Natural killer cell (primary cell): ENCODE data around the gene UGGT1. TPM values are rescaled to one million over a fixed set of nuclear protein-coding genes. Genes with fewer than 3 reads are reported as not detected.
A peak's percentile ranks its signal among the peaks of the same experiment; 100 is the strongest.

ENCODE experiments used
- ATAC-seq, 3 donors: fragments of 150-1000 bp in 2 of 3; fragments of 200-7000 bp in 1 of 3; cut with Tn5 transposase; 1 replicate in 1 of 3; 2 replicates in 2 of 3; pipeline ENCODE4 v1.10.0; 2021; ENCODE audit warnings: mild to moderate bottlenecking in 2 of 3, moderate library complexity in 2 of 3
- DNase-seq, 2 donors: peaks; one replicate each; pipeline versions ENCODE4 v3.0.0 to v3.0.0-alpha.2; 2013 to 2021; ENCODE audit warnings: mixed read lengths in 1 of 2
- H3K27ac ChIP-seq: one replicate; pipeline ENCODE4 v1.5.1; 2013; ENCODE audit warnings: mild to moderate bottlenecking, low read length
- H3K27me3 ChIP-seq: one replicate; pipeline ENCODE4 v1.6.1; 2013; ENCODE audit warnings: low read length; ENCODE audit not compliant: control insufficient read depth, insufficient read depth
- H3K36me3 ChIP-seq: one replicate; pipeline ENCODE4 v1.6.1; 2013; ENCODE audit warnings: low read length; ENCODE audit not compliant: control insufficient read depth, insufficient read depth
- H3K4me1 ChIP-seq: one replicate; pipeline ENCODE4 v1.6.1; 2013; ENCODE audit warnings: low read length; ENCODE audit not compliant: control insufficient read depth, insufficient read depth
- H3K4me3 ChIP-seq: one replicate; pipeline ENCODE4 v1.5.1; 2013; ENCODE audit warnings: low read length
- H3K9me3 ChIP-seq: one replicate; pipeline ENCODE4 v1.6.1; 2013; ENCODE audit warnings: low read length; ENCODE audit not compliant: control insufficient read depth, insufficient read depth
- H3K27ac Mint-ChIP-seq, 2 donors: one replicate each; pipeline ENCODE4 v1.8.0; 2022; ENCODE audit warnings: mild to moderate bottlenecking in 2 of 2, mixed read lengths in 2 of 2, moderate library complexity in 1 of 2
- H3K27me3 Mint-ChIP-seq, 2 donors: one replicate each; pipeline ENCODE4 v1.8.0; 2022; ENCODE audit warnings: low read depth in 2 of 2, mixed read lengths in 2 of 2
- H3K36me3 Mint-ChIP-seq: one replicate; pipeline ENCODE4 v1.8.0; 2022; ENCODE audit warnings: mixed read lengths
- H3K4me1 Mint-ChIP-seq, 2 donors: one replicate each; pipeline ENCODE4 v1.8.0; 2022; ENCODE audit warnings: mixed read lengths in 2 of 2
- H3K4me3 Mint-ChIP-seq: one replicate; pipeline ENCODE4 v1.8.0; 2022; ENCODE audit warnings: mild to moderate bottlenecking, moderate library complexity, mixed read lengths
- H3K9me3 Mint-ChIP-seq, 2 donors: one replicate each; pipeline ENCODE4 v1.8.0; 2022; ENCODE audit warnings: mixed read lengths in 2 of 2
- CTCF ChIP-seq: fragments of 200-600 bp; IDR thresholded peaks from one replicate; pipeline ENCODE4 v1.8.0; 2022; ENCODE audit warnings: antibody characterized with exemption
- whole genome bisulfite sequencing: methylation state at CpG from one replicate; pipeline ENCODE4 v1.1.7; 2013; ENCODE audit warnings: missing lambda C conversion rate; ENCODE audit not compliant: insufficient coverage; 5-methylcytosine and 5-hydroxymethylcytosine counted together
- intact Hi-C: fragments of 100-400 bp; cut with micrococcal nuclease; formaldehyde crosslinking; loops from one replicate; pipeline ENCODE4 v1.14.2; 2022
- total RNA-seq, 4 donors: library from RNA; stranded (reverse); fragments of 120-200 nt in 1 of 4; gene quantifications; one replicate each; pipeline versions ENCODE4 v1.2.3 to v1.2.4, GENCODE V29; 2013 to 2022

Gene UGGT1
- total RNA-seq, 3 donors from 2014 or later (not counting 1 experiment from before 2014, with no cell fraction given): 48.2 to 70.3 (median 60.7) TPM

- H3K36me3 Mint-ChIP-seq: no peaks in the 10 kb centered on the region
- Histone ChIP-seq H3K4me3 (no peak overlapping the region), H3K36me3 (no peaks in the 10 kb centered on the region), H3K27me3 (peaks cover 2% of the 10 kb centered on the region), H3K4me1 (peaks cover 9% of the 10 kb centered on the region), H3K27ac (no peak overlapping the region), H3K9me3 (no peaks in the 10 kb centered on the region)
- DNase-seq: no peak
- intact Hi-C loops: no loop called here
- peaks cover 0 to 2% of the 10 kb centered on the region in 2 donors for H3K27me3 Mint-ChIP-seq
- TF ChIP-seq CTCF: no peak
- ATAC-seq: no peak
- no peak overlapping the region for H3K27ac Mint-ChIP-seq
- no peak overlapping the region for H3K4me3 Mint-ChIP-seq
- no peaks in the 10 kb centered on the region for H3K4me1 Mint-ChIP-seq
- no peaks in the 10 kb centered on the region for H3K9me3 Mint-ChIP-seq
Measured at GRCh38 chr2:128228894-128229293, 137.9 kb downstream of the UGGT1 start.

GRCh38 chr2:128232965-128233789 is 142.2 kb downstream of the UGGT1 start:
- peaks cover 2% of the 10 kb centered on the region for H3K27me3 ChIP-seq
- peak overlapping the region; percentile 52 for H3K4me3 ChIP-seq
- ATAC-seq: peak; percentile 97 to 99 (median 98)
- no peaks in the 10 kb centered on the region for H3K9me3 Mint-ChIP-seq
- peaks cover 10% of the 10 kb centered on the region for H3K4me1 ChIP-seq
- no peaks in the 10 kb centered on the region for H3K36me3 ChIP-seq
- peak overlapping the region; percentile 6 for H3K27ac ChIP-seq
- peak; percentile 77 to 87 for DNase-seq
- TF ChIP-seq CTCF: peak; percentile 88
- WGBS: under 1% methylated on average over 84 of the region's 84 CpGs
- intact Hi-C loops: no loop called here
- peak overlapping the region; percentile 87 for H3K4me3 Mint-ChIP-seq
- no peaks in the 10 kb centered on the region for H3K4me1 Mint-ChIP-seq
- no peaks in the 10 kb centered on the region for H3K27me3 Mint-ChIP-seq
- no peaks in the 10 kb centered on the region for H3K9me3 ChIP-seq
- no peaks in the 10 kb centered on the region for H3K36me3 Mint-ChIP-seq
- H3K27ac Mint-ChIP-seq: peak overlapping the region in 1 of 2 donors; percentile 75

- peak; percentile 33 for TF ChIP-seq CTCF
- Mint-ChIP-seq H3K4me3 (peak overlapping the region; percentile 87), H3K9me3 (no peaks in the 10 kb centered on the region), H3K27ac (peak overlapping the region in 1 of 2 donors; percentile 75), H3K4me1 (no peaks in the 10 kb centered on the region), H3K27me3 (no peaks in the 10 kb centered on the region), H3K36me3 (no peaks in the 10 kb centered on the region)
- intact Hi-C loops: no loop called here
- no peaks in the 10 kb centered on the region for H3K36me3 ChIP-seq
- H3K9me3 ChIP-seq: no peaks in the 10 kb centered on the region
- no peak for DNase-seq
- H3K27me3 ChIP-seq: peaks cover 2% of the 10 kb centered on the region
- ATAC-seq: no peak
- H3K4me1 ChIP-seq: peaks cover 10% of the 10 kb centered on the region
- H3K27ac ChIP-seq: no peak overlapping the region
- peak overlapping the region; percentile 52 for H3K4me3 ChIP-seq
- WGBS: 70% methylated on average over 9 of the region's 11 CpGs
Measured at GRCh38 chr2:128233790-128234395, 142.9 kb downstream of the UGGT1 start.
